Right renal pelvis (tissue), 4 donors: ENCODE results near the gene SBF1. TPM values are rescaled to one million over a fixed set of nuclear protein-coding genes. Genes with fewer than 3 reads are reported as not detected.

Experiments
- DNase-seq, 4 donors: peaks; one replicate each; pipeline ENCODE4 v3.0.0-alpha.2; 2013; ENCODE audit warnings: low read depth in 4 of 4, low spot score in 3 of 4, missing footprints in 1 of 4
- polyA plus RNA-seq, 4 donors: library from polyadenylated mRNA; unstranded; fragments of 120-200 nt; gene quantifications; one replicate each; pipeline ENCODE4 v1.2.1, GENCODE V29; 2013; ENCODE audit not compliant: insufficient read length in 4 of 4

Gene SBF1
- polyA plus RNA-seq, 4 donors = 30.7 to 46.5 (median 32.7) TPM

GRCh38 chr22:50447576-50448551, 27.0 kb downstream of the SBF1 start:
- no peak for DNase-seq

- DNase-seq = no peak
Measured at GRCh38 chr22:50446708-50447575, 27.9 kb downstream of the SBF1 start.

- no peak for DNase-seq
Measured at GRCh38 chr22:50445880-50446707, 28.7 kb downstream of the SBF1 start.

DNA sequence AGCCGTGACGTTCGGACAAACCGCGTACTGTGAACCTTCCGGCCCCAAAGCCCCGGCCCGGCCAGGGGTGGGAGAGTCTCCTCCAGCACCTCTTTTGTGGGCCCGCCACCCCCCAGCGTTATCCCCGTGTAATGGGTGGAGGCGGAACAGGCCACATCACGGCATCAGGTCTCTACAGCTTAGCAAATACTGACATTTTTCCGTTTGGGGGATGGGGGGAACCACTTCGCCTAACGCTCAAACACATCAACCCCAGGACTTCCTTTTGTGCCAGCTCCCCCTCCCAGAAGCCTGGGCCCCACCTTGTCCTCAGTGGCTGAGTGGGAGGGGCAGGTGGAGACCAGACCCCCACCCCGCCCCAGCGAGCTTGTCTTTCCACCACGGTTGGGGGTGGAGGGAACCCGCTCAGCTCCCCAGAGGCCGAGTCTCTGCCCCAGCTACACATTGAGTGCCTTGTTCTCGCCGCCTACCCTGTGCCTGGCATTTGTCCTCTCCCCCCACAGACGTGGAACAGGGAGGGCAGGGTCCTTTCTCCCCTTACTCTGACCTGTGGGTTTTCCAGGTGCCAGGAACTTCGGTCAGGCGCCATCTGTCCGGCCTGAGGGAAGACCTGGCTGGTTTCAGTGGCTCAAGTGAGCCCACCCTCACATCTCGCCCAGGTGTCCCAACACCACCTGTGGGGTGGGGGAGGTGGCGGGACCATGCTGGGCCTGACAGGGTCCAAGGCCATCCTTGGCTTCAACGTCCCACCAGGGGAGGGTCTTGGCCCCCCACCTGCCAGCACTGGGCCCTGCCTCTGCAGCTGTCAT, 29.6 kb downstream of the SBF1 start:
- DNase-seq = no peak

DNA sequence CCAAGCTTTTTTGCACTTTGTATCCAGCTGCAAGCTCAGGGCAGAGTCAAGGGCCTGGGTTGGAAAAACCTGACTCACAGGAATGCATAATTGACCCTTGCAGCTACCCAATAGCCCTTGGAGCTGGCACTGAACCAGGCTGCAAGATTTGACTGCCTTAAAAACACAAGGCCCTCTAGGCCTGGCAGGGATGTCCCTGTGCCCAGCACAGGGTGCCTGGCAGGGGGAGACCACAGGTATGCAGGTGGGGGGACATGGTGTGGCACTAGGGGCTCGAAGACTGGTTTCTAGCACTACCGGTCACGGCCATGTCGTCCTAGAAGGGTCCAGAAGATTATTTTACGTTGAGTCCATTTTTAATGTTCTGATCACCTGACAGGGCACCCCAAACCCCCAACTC, 30.2 kb downstream of the SBF1 start:
- DNase-seq = peak in 3 of 4 donors; percentile 8 to 12 (median 8)

- no peak for DNase-seq
Measured at GRCh38 chr22:50443801-50444625, 30.8 kb downstream of the SBF1 start.

DNA sequence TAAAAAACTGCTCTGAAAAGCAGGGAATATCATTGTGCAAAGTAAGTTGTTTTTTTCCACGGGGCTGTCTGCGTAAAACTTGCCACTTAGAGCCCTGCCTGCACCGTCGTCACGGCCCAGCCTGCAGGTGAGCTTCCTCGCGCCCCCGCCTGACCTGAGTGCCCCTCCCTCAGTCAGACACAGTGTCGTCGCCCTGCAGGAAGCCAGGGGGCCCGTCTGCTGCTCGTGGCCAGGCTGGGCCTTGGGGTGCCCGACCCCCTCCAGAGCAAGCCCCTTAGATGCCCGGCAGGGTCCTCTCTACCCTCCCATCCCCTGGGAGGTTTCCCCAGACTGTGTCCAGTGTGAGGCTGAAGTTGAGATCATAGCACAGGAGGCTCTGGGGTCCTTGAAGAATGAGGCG, 31.6 kb downstream of the SBF1 start:
- DNase-seq = no peak

- DNase-seq = no peak
Measured at GRCh38 chr22:50441428-50441993, 33.3 kb downstream of the SBF1 start.

- no peak for DNase-seq
Measured at GRCh38 chr22:50440544-50441249, 34.1 kb downstream of the SBF1 start.

DNA sequence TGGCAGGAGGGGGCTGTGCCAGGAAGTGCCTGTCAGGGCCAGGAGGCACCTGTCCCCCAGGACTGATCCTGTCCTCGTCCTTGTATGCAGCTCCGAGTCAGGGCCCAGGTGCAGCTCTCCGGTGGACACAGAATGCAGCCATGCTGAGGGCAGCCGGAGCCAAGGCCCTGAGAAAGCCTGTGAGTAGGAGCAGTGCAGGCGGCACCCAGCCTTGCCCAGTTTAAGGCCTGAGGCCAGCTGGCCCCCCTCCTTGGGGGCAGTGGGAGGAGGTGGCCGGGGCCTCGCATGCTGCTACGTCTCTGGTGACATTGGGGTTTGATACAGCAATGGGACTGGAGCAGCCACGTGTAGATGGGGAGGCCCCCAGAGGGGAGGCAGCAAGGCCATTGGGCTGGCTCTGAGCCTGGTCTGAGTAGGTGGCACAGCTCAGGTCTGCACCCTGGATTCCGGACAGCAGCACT, 34.9 kb downstream of the SBF1 start:
- no peak for DNase-seq

GRCh38 chr22:50439314-50439870, 35.4 kb downstream of the SBF1 start:
- DNase-seq = no peak

GRCh38 chr22:50438305-50439275, 36.2 kb downstream of the SBF1 start:
- no peak for DNase-seq

DNA sequence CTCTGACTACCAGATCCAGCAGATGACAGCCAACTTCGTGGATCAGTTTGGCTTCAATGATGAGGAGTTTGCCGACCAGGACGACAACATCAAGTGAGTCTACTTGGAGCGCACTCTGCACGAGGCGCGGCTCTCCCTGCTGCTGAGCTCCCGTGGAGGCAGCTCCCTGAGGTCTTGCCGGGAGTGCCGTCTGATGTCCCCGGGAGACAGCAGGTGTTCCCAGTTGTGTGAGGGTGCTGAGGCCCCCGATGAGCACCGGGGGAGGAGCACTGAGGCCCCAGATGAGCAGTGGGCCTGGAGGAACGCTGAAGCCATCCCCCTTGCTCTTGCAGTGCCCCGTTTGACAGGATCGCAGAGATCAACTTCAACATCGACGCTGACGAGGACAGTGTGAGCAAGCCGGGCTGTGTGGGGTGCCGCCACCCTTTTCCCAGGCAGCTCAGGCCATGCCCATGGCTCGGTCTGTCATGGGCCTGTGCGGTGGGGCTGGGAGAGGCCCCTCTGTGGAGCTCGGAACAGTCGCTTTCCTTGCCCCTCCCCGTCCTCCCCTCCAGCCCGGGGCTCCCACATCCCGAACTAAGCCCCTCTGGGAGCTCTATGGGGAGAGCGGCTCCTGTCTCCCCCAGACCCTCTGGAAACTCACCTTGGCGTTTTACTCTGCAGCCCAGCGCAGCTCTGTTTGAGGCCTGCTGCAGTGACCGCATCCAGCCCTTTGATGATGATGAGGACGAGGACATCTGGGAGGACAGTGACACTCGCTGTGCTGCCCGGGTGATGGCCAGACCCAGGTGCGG, 37.1 kb downstream of the SBF1 start:
- DNase-seq = no peak

DNA sequence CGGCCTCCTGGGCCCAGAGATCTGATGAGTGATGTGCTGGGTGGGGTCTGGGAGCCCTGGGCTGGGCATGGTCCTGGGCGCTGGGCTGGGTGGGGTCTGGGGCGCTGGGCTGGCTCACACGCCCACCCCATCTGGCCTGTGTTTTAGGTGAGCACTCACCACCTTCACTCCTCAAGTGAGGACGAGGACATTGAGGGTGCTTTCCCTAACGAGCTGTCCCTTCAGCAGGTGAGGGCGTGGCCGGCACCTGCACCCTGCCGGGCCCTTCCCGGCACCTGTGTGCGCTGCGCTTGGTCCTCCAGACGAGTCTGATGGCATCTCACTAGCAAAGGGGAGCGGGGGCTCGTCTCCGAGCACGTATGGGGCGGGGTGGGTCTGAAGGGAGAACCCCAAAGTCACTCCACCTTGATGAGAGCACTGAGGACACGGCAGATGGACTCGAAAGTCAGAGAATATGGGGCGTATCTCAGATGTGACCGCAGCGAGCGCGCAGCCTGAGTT, 37.9 kb downstream of the SBF1 start:
- DNase-seq = no peak
